ENCODE data around the gene CDH13. TPM values are rescaled to one million over a fixed set of nuclear protein-coding genes. Genes with fewer than 3 reads are reported as not detected.

The CDH13 gene
- total RNA-seq, 3 donors from 2014 or later: 4.9 to 11.2 (median 9.8) TPM

DNA sequence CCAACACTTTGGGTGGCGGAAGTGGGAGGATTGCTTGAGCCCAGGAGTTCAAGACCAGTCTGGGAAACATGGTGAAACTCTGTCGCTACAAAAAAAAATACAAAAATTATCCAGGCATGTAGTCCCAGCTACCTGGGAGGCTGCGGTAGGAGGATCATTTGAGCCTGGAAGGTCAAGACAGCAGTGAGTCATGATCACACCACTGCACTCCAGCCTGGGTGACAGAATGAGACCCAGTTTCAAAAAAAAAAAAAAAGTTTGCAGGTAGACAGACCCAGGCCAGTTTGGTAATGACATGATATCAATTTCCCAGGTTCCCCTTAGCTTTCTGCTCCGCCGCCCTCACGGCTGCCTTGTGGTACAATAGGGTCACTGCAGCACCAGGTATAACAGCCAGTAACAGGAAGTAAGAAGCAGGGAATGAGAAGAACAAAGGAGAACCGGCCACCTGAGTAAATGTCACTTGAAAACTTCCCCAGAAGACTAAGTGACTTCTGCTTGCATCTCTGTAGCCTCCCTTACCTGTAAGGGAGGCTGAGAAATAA lies 979.8 kb downstream of the CDH13 start:
- TF ChIP-seq, protein P1, sequence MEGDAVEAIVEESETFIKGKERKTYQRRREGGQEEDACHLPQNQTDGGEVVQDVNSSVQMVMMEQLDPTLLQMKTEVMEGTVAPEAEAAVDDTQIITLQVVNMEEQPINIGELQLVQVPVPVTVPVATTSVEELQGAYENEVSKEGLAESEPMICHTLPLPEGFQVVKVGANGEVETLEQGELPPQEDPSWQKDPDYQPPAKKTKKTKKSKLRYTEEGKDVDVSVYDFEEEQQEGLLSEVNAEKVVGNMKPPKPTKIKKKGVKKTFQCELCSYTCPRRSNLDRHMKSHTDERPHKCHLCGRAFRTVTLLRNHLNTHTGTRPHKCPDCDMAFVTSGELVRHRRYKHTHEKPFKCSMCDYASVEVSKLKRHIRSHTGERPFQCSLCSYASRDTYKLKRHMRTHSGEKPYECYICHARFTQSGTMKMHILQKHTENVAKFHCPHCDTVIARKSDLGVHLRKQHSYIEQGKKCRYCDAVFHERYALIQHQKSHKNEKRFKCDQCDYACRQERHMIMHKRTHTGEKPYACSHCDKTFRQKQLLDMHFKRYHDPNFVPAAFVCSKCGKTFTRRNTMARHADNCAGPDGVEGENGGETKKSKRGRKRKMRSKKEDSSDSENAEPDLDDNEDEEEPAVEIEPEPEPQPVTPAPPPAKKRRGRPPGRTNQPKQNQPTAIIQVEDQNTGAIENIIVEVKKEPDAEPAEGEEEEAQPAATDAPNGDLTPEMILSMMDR (IDR thresholded peaks at IDR 0.05): no peak
- DNase-seq (no peak), ATAC-seq (no peak)
- H3K36me3 ChIP-seq (ENCODE audit: low read depth): no peaks in the 10 kb centered on the region
- no peaks in the 10 kb centered on the region for H3K4me1 ChIP-seq (ENCODE audit: low read depth)
- H3K9me3 ChIP-seq: no peaks in the 10 kb centered on the region
- H3K4me3 ChIP-seq: no peak overlapping the region
- intact Hi-C loops (cut with DNase I, micrococcal nuclease): no loop called here

GRCh38 chr16:83609178-83609577 lies 982.4 kb downstream of the CDH13 start:
- Histone ChIP-seq H3K4me1 (ENCODE audit: low read depth) (no peaks in the 10 kb centered on the region), H3K9me3 (no peaks in the 10 kb centered on the region), H3K36me3 (ENCODE audit: low read depth) (no peaks in the 10 kb centered on the region), H3K4me3 (no peak overlapping the region)
- ATAC-seq: no peak
- intact Hi-C loops (cut with DNase I, micrococcal nuclease): no loop called here
- TF ChIP-seq, protein P1 (IDR thresholded peaks at IDR 0.05): no peak
- no peak for DNase-seq

GRCh38 chr16:83615141-83615952 lies 988.6 kb downstream of the CDH13 start:
- Histone ChIP-seq H3K36me3 (ENCODE audit: low read depth) (no peaks in the 10 kb centered on the region), H3K9me3 (no peaks in the 10 kb centered on the region), H3K4me3 (no peak overlapping the region), H3K4me1 (ENCODE audit: low read depth) (no peaks in the 10 kb centered on the region)
- DNase-seq: no peak
- intact Hi-C loops (cut with DNase I, micrococcal nuclease): no loop called here
- TF ChIP-seq, protein P1 (IDR thresholded peaks at IDR 0.05): no peak
- ATAC-seq: no peak

- H3K4me1 ChIP-seq (ENCODE audit: low read depth): no peaks in the 10 kb centered on the region
- H3K9me3 ChIP-seq: no peaks in the 10 kb centered on the region
- no peak overlapping the region for H3K4me3 ChIP-seq
- ATAC-seq (no peak), DNase-seq (no peak)
- H3K36me3 ChIP-seq (ENCODE audit: low read depth): no peaks in the 10 kb centered on the region
- intact Hi-C loops (cut with DNase I, micrococcal nuclease): no loop called here
- TF ChIP-seq, protein P1 (IDR thresholded peaks at IDR 0.05): no peak
These were observed 989.2 kb downstream of the CDH13 start for GRCh38 chr16:83615953-83616350.

DNA sequence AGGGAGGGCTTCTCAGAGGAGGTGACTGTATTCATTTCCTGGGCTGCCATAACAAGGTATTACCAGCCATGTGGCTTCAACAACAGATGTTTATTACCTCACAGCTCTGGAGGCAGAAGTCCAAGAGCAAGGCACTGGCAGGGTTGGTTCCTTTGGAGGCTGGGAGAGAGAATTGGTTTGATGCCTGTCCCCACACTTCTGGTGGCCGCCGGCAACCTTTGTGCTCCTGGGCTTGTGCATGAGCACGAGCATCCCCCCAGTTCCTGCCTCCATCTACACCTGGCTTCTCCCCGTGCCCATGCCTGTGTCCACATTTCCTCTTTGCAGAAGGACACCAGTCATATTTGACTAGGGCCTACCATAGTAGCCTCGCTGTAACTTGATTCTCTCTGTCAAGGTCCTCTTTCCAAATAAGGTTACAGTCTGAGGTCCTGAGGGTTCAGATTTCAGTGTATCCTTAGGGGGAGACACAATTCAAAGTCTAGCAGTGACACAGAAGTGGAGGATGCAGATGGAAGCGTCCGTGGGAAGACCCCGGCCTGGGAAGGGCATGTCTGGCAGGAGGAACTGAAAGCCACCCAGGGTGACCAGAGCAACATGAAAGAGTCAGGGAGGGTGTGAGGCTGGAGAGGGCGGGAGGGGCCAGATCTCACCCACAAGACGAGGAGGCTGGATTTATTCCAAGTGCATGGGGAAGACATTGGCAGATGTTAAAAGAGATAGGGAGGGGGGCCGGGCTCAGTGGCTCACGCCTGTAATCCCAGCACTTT lies 992.8 kb downstream of the CDH13 start:
- no peaks in the 10 kb centered on the region for H3K9me3 ChIP-seq
- TF ChIP-seq, protein P1 (IDR thresholded peaks at IDR 0.05): no peak
- H3K36me3 ChIP-seq (ENCODE audit: low read depth): no peaks in the 10 kb centered on the region
- H3K4me3 ChIP-seq: no peak overlapping the region
- DNase-seq (no peak), ATAC-seq (no peak)
- intact Hi-C loops (cut with DNase I, micrococcal nuclease): no loop called here
- no peaks in the 10 kb centered on the region for H3K4me1 ChIP-seq (ENCODE audit: low read depth)

Data from mucosa of descending colon (tissue), 3 donors.